OCI-LY3 (cell line): ENCODE results near the gene ZNF335.

ENCODE experiments used
- H2AFZ ChIP-seq: fragments of 200-600, 300-600 bp; shearing (Covaris generic); 2 replicates; pipeline ENCODE4 v1.6.0; 2014; ENCODE audit warnings: antibody characterized with exemption, low read depth, low read length
- H3K27ac ChIP-seq: fragments of 200-600, 300-600 bp; sonication (generic); 2 replicates; pipeline ENCODE4 v1.5.1; 2014; ENCODE audit warnings: mild to moderate bottlenecking, low read length, moderate library complexity, mixed read lengths
- H3K27me3 ChIP-seq: fragments of 200-600, 300-600 bp; sonication (generic); 2 replicates; pipeline ENCODE4 v1.6.1; 2014; ENCODE audit warnings: low read depth, low read length, mixed read lengths
- H3K36me3 ChIP-seq: fragments of 200-600, 300-600 bp; sonication (generic); replicated peaks from 2 replicates; pipeline ENCODE3; 2014; ENCODE audit warnings: low read depth, low read length, mixed read lengths
- H3K4me1 ChIP-seq: fragments of 300-600, 200-600 bp; sonication (generic); 2 replicates; pipeline ENCODE4 v1.6.1; 2014; ENCODE audit warnings: low read length, mixed read lengths
- H3K4me2 ChIP-seq: fragments of 200-600, 300-600 bp; sonication (generic); 2 replicates; pipeline ENCODE4 v1.6.1; 2014; ENCODE audit warnings: low read length, mixed read lengths
- H3K4me3 ChIP-seq: fragments of 300-600, 200-600 bp; sonication (generic); 2 replicates; pipeline ENCODE4 v1.5.1; 2014; ENCODE audit warnings: antibody characterized with exemption, mild to moderate bottlenecking, low read length, moderate library complexity
- H3K79me2 ChIP-seq: fragments of 300-600, 200-600 bp; shearing (Covaris generic); 2 replicates; pipeline ENCODE4 v1.6.1; 2014; ENCODE audit warnings: mild to moderate bottlenecking, low read length, mixed read lengths
- H3K9ac ChIP-seq: fragments of 300-600, 200-600 bp; shearing (Covaris generic); 2 replicates; pipeline ENCODE4 v1.6.0; 2014; ENCODE audit warnings: mild to moderate bottlenecking, low read length, moderate library complexity
- H3K9me3 ChIP-seq: fragments of 200-600, 300-600 bp; shearing (Covaris generic); 2 replicates; pipeline ENCODE4 v1.6.1; 2014; ENCODE audit warnings: low read length, mixed read lengths; ENCODE audit not compliant: insufficient read depth
- H4K20me1 ChIP-seq: fragments of 200-600, 300-600 bp; sonication (generic); 2 replicates; pipeline ENCODE4 v1.6.1; 2016; ENCODE audit warnings: low read length, mixed read lengths; ENCODE audit not compliant: insufficient read depth
- EZH2phosphoT487 ChIP-seq: fragments of 200-600 bp; shearing (Covaris generic); IDR thresholded peaks from 2 replicates; pipeline ENCODE4 v1.6.1; 2018; ENCODE audit warnings: antibody characterized with exemption, mixed run types, low read depth
- TF ChIP-seq, protein P1 (sequence below): fragments of 200-600, 300-600 bp; sonication (generic); IDR thresholded peaks from 2 replicates; pipeline ENCODE4 v1.5.1; 2014; ENCODE audit warnings: antibody characterized with exemption, low read length, low read depth

Gene ZNF335

DNA sequence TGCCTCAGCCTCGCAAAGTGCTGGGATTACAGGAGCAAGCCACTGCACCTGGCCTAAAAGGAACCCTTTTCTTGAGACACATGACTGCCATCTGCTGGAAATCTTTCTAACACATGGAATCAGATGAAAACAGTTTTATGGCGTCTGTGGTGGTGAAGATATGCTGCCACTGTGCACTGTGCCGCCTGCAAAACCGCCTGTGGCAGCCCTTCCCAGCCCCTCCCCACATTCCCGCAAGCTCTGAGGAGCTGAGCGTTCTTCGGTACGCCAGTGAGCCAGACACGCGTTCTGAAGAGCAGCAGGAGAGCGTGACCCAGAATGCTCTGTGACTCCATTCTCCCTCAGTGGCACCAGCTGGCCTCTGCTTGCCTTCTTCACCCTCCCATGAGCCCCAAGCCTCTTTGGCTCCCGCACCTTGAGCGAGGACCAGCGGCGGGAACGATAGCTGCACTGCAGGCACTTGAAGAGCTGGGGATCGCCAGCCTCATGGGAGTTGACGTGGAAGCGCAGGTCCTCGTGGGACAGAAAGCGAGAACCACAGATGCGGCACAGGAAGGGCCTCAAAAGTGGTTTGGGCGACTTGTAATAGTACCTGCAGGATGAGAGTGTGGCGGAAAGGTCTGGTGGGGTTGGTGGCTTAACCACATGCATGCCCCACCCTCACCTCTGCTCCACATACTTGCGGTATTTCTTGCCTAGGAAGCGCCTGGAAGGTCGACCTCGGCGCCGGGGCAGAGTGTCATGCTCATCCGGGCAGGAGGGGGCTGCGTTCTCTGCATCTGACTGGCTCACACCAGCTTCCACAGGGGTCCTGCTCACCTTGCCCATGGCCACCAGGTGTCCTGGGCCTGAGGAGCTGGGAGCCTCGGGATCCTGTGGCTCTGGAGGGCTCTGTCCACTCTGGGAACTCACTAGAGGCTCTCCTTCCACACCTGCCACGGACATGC is 8.7 kb downstream of the ZNF335 start:
- Histone ChIP-seq H3K4me2 (peak overlapping the region; percentile 16), H3K9ac (no peak overlapping the region), H3K79me2 (no peaks in the 10 kb centered on the region), H4K20me1 (peaks cover 28% of the 10 kb centered on the region; the same call in 1 of the 2 replicates), H3K4me1 (peaks cover 63% of the 10 kb centered on the region), H3K4me3 (no peak overlapping the region), H3K9me3 (no peaks in the 10 kb centered on the region), H3K36me3 (peaks cover 77% of the 10 kb centered on the region), H3K27me3 (no peaks in the 10 kb centered on the region), H3K27ac (no peak overlapping the region), H2AFZ (no peak overlapping the region)
- TF ChIP-seq EZH2phosphoT487: no peak
- TF ChIP-seq, protein P1, sequence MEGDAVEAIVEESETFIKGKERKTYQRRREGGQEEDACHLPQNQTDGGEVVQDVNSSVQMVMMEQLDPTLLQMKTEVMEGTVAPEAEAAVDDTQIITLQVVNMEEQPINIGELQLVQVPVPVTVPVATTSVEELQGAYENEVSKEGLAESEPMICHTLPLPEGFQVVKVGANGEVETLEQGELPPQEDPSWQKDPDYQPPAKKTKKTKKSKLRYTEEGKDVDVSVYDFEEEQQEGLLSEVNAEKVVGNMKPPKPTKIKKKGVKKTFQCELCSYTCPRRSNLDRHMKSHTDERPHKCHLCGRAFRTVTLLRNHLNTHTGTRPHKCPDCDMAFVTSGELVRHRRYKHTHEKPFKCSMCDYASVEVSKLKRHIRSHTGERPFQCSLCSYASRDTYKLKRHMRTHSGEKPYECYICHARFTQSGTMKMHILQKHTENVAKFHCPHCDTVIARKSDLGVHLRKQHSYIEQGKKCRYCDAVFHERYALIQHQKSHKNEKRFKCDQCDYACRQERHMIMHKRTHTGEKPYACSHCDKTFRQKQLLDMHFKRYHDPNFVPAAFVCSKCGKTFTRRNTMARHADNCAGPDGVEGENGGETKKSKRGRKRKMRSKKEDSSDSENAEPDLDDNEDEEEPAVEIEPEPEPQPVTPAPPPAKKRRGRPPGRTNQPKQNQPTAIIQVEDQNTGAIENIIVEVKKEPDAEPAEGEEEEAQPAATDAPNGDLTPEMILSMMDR: peak; percentile 62

DNA sequence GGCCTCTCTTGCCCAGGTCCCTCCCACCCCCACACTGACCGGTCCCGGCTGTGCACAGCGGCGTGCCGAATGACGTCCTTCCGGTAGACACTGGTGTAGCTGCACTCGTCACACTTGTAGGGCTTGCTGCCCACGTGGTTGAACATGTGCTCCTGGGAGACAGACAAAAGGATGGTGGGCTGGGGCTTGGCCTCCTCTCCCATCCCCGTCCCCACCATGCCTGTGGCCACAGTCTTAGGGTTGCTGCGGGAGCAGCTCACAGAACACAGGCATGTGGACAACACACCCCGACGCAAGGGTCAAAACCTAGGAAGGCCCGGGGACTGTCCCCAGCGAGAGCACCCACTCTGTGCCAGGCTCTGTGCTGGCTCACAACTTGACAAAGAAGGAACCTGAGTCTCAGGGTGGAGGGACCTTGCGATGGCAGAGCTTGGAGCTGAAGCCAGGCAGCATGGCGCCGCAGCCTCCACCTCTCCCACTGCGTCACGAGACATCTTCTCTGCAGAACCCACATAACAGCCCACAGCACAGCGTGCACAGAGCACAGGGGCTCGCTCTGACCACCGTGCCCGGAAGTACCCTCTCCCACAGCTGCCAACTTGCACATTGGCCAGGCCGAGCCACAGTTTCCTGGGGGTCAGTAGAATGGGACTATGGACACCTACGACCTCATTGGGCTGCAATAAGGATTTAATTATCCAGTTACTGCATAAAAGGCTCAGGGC is 9.8 kb downstream of the ZNF335 start:
- Histone ChIP-seq H2AFZ (no peak overlapping the region), H3K4me1 (peaks cover 63% of the 10 kb centered on the region), H3K36me3 (peaks cover 76% of the 10 kb centered on the region), H3K79me2 (no peaks in the 10 kb centered on the region), H3K9me3 (no peaks in the 10 kb centered on the region), H3K4me3 (no peak overlapping the region), H3K27ac (no peak overlapping the region), H3K27me3 (no peaks in the 10 kb centered on the region), H3K9ac (no peak overlapping the region), H4K20me1 (peaks cover 30% of the 10 kb centered on the region; the same call in 1 of the 2 replicates), H3K4me2 (no peak overlapping the region)
- no peak for TF ChIP-seq EZH2phosphoT487
- TF ChIP-seq, protein P1: no peak

DNA sequence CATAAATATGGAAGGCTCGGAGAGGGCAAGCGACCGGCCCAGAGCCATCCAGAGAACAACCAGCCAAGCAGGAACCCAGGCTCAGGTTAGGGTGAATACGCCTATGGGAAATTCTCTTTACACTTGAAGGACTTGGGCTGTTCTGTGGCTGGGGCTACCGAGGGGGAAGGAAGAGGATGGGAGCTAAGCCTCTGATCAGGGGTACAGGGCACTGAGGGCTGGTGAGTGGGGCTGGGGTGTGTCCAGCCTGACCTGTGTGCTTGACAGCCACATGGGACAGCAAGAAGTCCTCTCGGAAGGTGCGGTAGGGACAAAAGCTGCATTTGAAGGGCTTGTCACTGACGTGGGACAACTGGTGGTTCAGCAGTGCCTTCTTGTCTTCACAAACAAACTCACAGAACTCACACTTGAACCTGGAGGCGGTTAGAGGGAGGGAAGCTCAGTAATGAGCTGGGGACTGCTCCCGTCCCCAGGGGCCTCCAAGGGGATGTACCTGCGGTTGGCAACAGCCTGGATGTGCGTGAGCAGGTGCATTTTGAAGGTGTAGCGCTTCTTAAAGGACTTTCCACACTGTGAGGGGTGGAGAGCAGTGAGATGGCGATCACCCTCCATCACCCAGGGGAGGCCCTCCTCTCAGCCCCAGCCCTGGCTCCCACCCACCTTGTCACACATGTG is 11.9 kb downstream of the ZNF335 start:
- TF ChIP-seq, protein P1: no peak
- TF ChIP-seq EZH2phosphoT487: no peak
- H3K9ac ChIP-seq: peak overlapping the region; percentile 4; the same call in 1 of the 2 replicates
- peaks cover 51% of the 10 kb centered on the region for H3K4me1 ChIP-seq
- peak overlapping the region; percentile 32 for H3K27ac ChIP-seq
- H2AFZ ChIP-seq: no peak overlapping the region
- H4K20me1 ChIP-seq: peaks cover 26% of the 10 kb centered on the region; the same call in 1 of the 2 replicates
- no peaks in the 10 kb centered on the region for H3K27me3 ChIP-seq
- H3K79me2 ChIP-seq: no peaks in the 10 kb centered on the region
- H3K4me3 ChIP-seq: peak overlapping the region; percentile 8; the same call in 1 of the 2 replicates
- peaks cover 80% of the 10 kb centered on the region for H3K36me3 ChIP-seq
- no peaks in the 10 kb centered on the region for H3K9me3 ChIP-seq
- H3K4me2 ChIP-seq: peak overlapping the region; percentile 58
